GM21619 (cell line): ENCODE data around the gene SMIM36.
"Not testable (repeated sequence)": the region's sequence is repeated elsewhere in the genome, so short reads cannot be mapped to it uniquely, and the experiment has no call there.

ENCODE experiments used
- ATAC-seq: cut with Tn5 transposase; IDR thresholded peaks from one replicate; pipeline ENCODE4 v1.9.1; 2021; ENCODE audit not compliant: unreplicated experiment

SMIM36 gene

DNA sequence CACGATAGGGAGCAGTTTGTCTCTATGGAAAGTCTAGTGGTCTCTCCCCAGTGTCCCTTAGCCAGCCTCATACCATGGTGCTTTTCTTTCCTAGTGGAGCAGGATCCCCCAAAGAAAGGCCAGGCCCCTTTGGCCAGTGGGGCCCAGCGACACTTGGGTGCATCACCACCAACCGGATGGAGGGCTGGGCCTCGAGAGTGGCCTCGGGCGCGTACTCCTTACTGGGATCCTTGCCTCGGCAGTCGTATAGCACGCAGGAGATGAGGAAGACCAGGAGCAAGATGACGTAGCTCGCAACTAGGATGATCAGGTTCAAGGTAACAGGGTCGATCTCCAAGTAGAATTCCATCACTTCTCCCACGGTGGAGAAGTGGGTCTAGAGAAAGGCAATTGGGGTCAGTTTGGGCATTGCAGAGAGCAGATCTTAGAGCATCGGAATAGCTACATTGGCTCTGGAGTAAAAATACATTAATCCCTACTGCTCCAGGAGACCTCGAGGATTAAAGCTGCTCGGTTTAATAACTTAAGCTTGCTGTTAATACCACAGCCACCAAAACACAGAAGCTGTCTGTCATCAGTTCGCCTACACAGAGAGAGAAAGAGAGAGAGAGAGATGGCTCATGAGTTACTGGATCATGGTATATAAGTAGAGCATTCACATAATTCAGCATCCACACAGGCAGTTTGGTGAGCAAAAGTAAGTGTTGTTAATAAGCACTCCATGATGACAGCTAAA, at the start of gene SMIM36:
TSS of gene SMIM36 (minus strand) at position 467 of the 736 bp plus-strand sequence.
- ATAC-seq = no peak

DNA sequence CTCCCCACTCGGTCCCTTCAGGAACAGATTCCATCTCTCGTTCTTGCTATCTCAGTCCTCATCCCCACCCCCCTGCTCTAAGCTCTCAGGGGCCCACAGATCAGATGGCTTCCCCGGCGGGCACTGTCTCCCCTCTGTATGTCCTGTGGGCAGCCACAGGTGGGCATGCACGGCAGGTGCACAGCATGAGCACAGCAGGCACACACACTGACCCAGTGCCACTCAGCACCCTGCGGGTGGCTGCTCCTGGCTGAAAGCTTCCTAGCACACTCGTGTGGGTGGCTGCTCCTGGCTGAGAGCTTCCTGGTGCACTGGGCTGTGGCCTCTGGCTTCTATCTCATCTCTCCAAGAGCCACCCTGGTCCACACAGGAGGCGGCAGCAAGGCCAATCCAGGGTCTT, 44.5 kb upstream of the SMIM36 start:
- ATAC-seq = no peak

DNA sequence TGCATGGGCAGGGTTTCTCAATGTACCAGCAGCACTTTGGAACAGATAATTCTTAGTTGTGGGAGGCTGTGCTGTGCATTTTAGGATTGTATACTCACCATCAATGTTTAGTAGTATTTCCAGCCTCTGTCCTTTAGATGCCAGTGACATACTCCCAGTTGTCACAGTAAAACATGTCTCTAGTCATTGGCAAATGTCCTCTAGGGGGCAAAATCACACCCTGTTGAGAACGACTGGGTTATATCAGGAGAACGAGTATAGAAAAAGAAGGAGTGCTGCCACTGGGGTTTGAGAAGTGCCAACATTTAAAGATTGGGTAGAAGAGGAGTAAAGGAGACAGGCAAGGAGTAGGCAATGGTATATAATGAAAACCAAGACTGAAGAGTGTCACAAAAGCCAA, 37.9 kb upstream of the SMIM36 start:
- ATAC-seq = no peak

DNA sequence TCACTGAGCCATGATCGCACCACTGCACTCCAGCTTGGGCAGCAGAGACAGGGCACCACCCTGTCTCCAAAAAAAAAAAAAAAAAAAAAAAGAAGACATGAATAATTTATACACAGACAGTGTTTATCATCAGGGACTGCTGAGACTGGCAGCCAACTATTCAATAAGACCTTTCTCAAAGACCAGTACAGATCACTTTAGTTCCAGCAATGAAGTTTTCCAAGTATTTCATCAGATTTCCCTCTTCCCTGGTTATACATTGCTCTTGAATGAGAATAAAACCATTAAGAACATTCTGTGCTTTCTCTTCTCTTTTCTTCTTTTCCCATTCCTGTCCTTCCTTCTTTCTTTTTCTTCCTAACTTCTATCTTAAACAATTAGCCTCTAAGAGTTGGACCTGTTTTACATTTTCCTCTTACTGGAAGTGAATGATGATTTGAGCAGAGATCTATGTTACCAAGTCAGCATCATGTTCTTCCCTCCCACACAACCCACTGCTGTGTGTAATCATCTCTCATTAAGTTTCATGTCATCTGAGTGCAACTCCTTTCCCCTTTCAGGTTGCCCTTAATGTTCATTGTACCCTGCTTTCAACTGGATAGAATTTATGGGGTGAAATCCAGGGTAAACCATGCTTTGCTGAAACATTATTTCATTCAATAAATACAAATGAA, 35.9 kb upstream of the SMIM36 start:
- no peak for ATAC-seq

DNA sequence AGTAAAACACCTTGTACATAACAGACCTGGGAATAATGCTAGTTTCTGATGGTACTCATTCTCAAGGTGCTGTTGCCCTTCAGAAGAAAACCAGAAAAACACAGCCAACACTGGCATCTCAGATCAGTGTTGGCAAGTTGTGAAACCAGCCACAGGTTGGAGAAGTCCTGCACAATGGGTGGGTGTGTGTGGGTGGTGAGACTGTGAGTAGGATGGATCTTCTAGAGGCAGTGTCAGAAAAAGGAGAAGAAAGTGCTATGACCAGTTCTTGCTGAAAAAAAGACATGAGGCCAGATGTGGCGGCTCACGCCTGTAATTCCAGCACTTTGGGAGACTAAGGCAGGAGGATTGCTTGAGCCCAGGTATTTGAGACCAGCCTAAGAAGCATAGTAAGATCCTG, 35.2 kb upstream of the SMIM36 start:
- no peak for ATAC-seq

DNA sequence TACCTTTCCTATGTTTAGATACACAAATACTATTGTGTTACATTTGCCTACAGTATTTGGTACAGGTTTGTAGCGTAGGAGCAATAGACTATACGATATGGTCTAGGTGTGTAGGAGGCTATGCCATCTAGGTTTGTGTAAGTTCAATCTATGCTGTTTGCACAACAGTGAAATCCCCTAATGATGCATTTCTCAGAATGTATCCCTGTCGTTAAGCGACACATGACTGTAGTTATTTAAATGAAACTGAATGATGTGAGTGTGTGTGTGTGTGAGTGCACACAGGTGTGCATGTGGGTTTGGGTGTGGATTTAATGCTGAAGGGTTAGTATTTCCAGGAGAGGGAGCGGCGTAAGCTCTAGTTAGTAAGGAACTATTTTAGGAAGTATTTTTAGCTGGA, 34.6 kb upstream of the SMIM36 start:
- ATAC-seq = no peak

DNA sequence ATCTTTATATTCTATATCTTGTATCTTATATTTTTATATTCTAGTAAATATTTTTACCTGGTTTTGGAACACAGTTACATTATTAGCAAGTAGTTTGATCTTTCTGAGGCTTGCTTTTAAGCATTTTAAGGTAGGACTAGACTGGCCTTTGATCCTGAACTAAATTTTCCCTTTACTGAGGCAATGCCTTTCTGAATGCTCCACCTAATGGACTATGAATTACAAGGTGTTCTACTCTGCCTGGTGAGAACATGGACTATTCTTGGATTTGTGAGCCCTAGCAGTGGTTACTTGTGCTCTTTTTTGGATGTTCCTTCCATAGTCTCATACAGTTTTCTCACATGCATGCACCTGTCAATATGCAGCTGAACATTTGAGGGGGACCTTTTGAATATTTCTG, 32.5 kb upstream of the SMIM36 start:
- ATAC-seq = no peak

DNA sequence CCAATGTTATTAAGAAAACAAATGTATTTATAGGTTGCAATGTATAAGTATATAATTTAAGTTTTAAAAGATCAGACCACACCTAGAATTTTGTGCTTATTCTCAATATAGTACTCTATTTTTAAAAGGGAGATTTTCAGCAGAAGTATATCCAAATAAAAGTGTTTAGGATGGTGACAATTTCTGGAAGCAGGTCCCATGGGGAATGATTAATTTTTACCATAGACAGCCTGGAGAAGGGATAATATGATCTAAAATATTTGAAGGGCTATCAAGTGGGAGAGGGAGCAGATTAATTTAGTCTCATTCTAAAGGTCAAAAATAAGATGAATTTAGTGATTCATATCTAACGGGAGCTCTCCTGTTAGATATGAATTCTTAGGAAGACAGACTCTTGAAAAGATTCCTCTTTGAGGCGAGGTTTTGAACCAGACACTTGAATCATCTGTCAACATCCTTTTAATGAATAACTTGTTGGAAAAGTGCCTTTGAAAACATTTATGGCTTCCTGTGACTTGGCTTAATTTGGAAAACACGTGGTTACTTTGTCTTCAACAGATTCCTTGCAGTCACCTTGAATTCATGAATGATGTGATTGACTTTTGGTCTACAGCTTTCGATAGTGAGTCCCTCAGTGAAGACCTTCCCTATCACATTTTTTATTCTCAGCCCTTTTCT, 29.3 kb upstream of the SMIM36 start:
- no peak for ATAC-seq

DNA sequence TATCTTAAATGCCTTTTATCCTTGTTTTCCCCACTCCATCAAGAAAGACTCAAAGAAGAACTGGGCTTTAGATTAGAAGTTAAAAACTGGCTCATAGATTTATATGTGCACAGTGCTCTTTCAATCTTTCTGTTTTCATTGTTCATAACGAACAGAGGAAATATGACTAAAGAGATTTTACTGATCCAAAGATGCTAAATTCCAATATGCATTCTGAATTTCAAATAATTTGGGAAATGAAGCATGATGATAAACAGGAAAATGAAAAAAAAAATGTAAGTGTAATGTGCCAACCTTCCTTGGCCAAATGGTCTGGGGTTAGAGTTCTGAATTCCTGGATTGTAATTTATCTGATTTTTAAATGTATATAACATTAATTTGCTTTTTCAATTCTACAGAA, 25.0 kb upstream of the SMIM36 start:
- ATAC-seq = no peak

DNA sequence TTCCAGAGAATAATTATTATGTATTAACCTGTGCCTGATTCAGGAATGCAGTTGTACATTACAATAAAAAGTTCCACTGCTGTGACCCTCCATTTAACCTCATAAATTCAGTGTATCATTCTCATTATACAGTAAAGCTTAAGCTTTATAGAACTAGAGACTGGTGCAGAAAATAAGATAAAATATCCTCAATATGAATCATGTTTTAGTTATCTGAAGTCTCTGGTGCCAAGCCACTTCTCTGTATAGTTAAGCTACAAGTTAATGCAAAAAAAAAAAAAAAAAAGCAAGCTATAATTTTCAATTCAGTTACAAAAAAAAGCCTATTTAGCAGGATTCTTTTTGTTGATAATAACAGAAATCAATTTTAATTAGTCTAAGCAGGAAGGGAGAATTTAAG, 22.4 kb upstream of the SMIM36 start:
- no peak for ATAC-seq

DNA sequence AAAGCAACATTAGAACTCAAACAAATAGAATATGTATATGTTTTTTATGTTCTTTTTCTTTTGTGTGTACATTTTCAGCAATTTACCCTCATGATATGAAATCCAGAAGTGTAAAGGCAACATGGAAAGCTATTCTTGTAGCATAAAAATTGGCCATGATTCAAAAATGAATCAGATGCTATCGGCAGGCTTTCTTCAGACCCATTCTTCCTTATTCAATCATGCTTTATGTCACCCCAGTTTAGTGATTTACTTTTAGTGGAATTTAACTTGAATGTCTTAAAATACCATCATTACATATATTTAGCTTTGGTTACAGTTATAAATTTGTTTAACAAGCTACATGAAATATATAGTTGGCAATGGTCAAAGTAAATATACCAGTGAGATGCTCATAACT, 21.4 kb upstream of the SMIM36 start:
- no peak for ATAC-seq

DNA sequence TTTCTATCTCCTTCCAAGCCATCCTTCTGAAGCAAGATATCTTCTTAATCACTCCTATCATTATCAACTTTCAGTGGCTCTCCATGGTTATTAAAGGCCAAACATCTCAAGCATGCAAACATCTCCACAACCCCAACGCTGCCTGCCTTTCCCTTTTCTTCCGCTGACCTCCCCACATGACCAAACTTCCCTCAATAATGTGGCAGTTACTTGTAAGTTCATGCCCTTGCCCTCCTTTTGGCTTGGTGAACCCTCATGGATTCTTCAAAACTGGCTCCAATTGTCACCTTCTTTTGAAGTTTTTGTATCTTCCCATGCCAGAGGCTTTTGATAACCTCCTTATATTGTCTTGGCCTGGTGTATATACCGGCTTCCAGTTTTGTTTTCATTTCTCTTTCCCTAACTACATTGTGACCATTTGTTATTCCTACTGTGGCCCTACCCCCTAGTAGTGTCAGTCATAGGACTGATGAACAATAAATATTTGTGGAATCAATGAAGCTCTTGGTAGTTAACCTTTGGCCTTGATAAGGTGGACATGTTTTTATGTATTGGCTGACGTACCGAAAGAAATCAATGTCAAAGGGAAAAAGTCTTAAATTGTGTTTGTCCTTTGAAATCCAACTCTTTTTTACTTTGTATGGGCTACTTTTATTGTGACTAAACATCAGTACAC, 19.9 kb upstream of the SMIM36 start:
- no peak for ATAC-seq

DNA sequence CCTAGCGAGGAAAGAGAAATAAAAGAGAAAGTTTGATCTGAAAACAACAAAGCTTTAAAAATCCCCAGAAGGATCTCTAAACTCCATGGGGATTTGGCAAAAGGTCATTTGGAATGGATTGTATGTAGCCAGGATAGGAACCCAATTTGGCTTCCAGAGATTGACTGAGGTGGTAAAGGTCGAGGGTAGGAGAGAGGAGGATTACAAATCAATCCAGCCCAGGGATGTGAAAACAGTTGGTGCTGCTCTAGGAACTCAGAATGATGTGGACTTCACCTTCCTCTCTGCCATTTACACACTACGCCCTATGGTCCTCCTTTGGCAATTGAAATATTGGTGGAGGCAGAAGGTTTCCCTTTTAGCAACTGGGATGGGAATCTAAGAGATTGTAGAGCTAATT, 18.8 kb upstream of the SMIM36 start:
- ATAC-seq = no peak

DNA sequence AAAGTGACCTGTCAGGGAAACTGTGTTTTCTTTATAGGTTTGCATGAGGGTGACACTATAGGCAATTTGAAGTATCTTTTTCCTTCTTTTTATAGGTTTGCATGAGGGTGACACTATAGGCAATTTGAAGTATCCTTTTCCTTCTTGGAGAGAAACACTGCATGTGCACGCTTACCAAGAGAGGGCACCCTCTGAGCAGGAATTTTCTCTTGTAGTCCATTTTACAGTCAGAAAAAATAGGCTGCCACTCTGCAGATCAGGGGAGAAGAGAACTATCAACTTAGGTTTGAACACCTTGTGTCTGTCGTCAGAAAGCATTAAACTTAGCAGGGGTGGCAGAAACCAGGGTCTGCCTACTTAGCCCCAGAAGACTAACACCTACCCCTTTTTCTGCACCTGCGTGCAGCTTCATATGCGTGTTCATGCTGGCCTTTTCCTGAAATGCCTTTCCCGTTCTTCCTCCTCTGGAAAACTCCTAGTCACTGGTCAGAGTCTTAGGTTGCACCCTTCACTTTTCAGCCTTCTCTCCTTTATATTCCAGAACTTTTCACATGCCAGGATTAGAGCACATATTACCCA, 16.4 kb upstream of the SMIM36 start:
- no peak for ATAC-seq

DNA sequence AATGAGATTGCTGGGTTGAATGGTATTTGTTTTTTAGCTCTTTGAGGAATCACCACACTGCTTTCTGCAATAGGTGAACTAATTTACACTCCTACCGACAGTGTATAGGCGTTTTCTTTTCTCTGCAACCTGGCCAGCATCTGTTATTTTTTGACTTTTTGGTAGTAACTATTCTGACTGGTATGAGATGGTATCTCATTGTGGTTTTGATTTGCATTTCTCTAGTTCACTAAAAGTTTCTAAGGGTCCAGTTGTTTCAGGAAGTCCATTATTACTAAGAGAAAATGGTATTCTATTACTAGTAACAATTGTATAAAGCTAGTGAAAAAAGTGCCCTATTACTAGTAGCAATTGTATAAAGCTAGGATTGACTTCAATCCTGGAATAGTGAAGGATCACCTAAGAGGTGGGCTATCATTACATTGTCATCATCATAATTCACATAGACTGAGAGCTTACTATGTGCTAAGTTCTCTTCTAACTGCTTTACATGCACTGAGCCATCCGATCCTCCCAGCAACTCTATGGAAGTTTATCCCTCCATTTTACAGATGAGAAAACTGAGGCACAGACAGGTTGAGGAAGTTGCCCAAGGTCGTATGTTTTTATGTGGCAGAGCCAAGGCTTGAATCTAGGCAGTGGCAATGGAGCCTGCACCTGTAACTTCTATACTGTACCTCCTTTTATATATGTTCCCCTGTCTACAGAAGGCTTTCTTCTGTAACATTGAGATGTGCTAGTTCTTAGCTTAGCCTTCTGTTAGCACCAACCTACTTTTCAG, 13.4 kb upstream of the SMIM36 start:
- ATAC-seq = peak; percentile 66

DNA sequence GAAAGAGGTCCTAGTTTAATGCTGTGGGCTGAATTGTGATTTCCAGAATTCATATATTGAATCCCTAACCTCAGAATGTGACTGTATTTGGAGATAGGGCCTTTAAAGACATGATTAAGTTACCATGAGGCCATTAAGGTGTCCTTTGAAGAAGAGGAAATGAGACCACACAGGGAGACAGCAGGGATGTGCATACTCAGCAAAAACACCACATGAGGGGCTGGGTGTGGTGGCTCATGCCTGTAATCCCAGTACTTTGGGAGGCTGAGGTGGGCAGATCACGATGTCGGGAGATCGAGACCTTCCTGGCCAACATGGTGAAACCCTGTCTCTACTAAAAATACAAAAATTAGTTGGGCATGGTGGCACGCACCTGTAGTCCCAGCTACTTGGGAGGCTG, 11.8 kb upstream of the SMIM36 start:
- not testable (repeated sequence) for ATAC-seq

DNA sequence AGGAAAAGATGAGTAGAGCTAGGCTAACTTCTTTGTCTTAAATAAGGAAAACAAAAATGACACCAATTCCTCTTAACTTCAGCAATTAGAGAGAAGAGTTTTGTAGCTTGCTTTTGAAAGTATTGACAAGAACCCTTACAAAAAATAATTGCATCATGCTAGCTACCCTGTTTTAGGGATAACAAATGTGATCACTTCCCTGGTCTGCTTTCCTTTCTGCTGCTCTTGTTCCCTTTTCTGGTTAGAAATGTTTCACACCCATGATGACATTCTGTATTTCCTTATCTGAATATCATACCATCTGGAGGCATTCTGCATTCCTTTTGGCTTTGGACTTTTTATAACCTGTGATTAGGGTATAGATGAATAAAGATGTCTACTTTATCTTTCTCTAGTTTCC, 9.9 kb upstream of the SMIM36 start:
- no peak for ATAC-seq

DNA sequence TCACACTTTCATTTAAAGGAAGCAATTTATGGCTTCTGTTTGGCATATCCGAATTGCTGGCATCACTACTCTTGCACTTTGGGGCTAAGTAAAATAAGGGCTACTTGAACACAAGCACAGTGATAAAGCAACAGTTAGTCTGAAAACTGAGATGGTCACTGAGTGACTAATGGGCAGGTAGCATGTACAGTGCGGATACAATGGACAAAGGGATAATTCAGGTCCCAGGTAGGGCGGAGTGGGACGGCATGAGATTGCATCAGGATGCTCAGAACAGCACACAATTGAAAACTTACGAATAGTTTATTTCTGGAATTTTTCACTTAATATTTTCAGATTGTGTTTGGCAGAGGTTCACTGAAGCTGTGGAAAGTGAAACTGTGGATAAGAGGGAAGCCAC, 9.2 kb upstream of the SMIM36 start:
- no peak for ATAC-seq

DNA sequence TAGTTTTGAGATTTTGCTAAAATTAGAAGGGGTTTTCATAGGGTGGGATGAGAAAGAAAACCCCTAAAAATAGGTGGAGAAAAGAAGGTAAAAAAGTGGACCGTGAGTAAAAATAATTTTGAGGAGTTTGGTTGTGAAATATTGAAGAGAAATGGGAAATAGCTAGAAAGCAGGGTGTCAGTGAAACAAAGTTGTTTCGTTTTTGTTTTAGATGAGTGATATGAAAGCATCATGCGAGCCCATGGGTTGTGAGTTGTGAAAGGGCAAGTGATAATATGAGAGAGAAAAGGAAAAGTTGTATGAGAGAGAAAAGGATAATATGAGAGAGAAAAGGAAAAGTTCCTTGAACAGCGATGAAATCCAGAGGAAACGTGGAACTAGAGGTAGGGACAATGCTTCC, 7.3 kb upstream of the SMIM36 start:
- no peak for ATAC-seq

DNA sequence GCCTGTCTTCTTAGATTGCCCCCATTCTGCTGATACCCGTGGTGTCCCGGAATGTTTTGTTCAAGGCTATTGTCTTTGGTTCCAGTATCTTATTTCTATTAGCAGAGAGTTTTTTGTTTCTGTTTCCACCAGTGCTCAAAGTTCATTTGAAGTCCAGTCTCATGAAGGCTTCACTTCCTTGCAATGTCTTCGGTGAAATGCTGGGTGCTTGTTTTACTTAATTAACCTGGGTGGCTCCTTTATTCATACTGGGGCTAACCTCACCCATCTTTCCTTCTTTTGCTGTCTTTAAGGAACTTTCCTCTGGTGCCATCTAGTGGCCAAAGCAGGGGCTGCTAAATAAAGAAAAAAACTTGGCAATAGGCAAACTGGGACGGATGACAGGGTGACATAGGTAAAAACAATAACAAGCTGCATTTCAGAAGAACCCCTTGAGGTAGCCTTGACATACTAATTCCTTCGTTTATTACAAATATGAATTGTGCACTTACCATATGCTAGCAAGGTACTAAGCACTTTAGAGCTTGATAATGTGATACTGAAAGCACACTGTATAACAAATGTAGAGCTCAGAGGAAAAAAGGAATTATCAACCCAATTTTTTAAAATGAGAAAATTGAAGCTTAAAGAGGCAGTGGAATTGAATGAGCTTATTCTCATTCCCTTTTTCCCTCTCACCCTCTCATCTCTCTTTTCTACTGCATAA, 2.8 kb upstream of the SMIM36 start:
- peak; percentile 81 for ATAC-seq
